HCT116 (cell line): ENCODE measurements around the gene GRIK1. TPM values are rescaled to one million over a fixed set of nuclear protein-coding genes. Genes with fewer than 3 reads are reported as not detected.

ENCODE experiments used
- ATAC-seq: fragments of 200-7000 bp; cut with Tn5 transposase; 2 replicates; pipeline ENCODE4 v1.9.1; 2020; ENCODE audit warnings: mild to moderate bottlenecking, moderate library complexity
- BruUV-seq: library from RNA; stranded (reverse); fragments of 400-500 nt; replicated peaks from 2 replicates; lab custom pipeline; 2021; lab: Mats Ljungman, UMichigan
- CTCF ChIA-PET: fragments of 300-600 bp; sonication (Branson Sonifier 250); formaldehyde crosslinking; loops from one replicate; lab custom pipeline; 2021; ENCODE audit warnings: antibody characterized with exemption; lab: Charles Lee
- POLR2A ChIA-PET: fragments of 300-600, 350-600 bp; sonication (Branson Sonifier 250); formaldehyde crosslinking; loops from one replicate; lab custom pipeline; 2021; ENCODE audit warnings: antibody characterized with exemption; lab: Charles Lee
- RAD21 ChIA-PET, 2 experiments: fragments of 300-600 bp; sonication (Branson Sonifier 250); formaldehyde crosslinking; loops; one replicate each; lab custom pipeline; 2023; ENCODE audit warnings: low total read pairs in 2 of 2; ENCODE audit not compliant: uncharacterized antibody in 2 of 2, unreplicated experiment in 2 of 2, low non-redundant PET in 1 of 2; lab: Charles Lee
- DNase-seq: peaks from one replicate; pipeline ENCODE4 v3.0.0-alpha.2; 2010; ENCODE audit warnings: low read depth, low spot score
- H2AFZ ChIP-seq: fragments of 200-600 bp; shearing (Covaris generic), sonication (generic); 2 replicates; pipeline ENCODE4 v1.6.1; 2017; ENCODE audit warnings: low read depth, mixed run types, mixed read lengths, antibody characterized with exemption, low read length; ENCODE audit not compliant: poor library complexity, severe bottlenecking
- H3K27ac ChIP-seq: 2 replicates; pipeline ENCODE4 v1.5.1; 2012; ENCODE audit warnings: low read depth, low read length
- H3K27me3 ChIP-seq: fragments of 200-600 bp; sonication (generic); 2 replicates; pipeline ENCODE4 v1.6.1; 2016; ENCODE audit warnings: mixed run types, low read length, mixed read lengths; ENCODE audit not compliant: insufficient read depth
- H3K36me3 ChIP-seq, 2 experiments: fragments of 200-500 bp in 1 of 2; fragments of 200-600 bp in 1 of 2; sonication (Bioruptor generic) in 1 of 2; sonication (generic) in 1 of 2; 2 replicates each; pipeline versions ENCODE4 v1.5.1 to v1.6.1; 2014 to 2016; ENCODE audit warnings: low read length in 2 of 2, inconsistent platforms in 1 of 2, mixed read lengths in 1 of 2, mixed run types in 1 of 2; ENCODE audit not compliant: insufficient read depth in 2 of 2, control insufficient read depth in 1 of 2
- H3K4me1 ChIP-seq, 2 experiments: fragments of 200-600 bp in 1 of 2; sonication (generic) in 1 of 2; 2 replicates each; pipeline versions ENCODE4 v1.5.1 to v1.6.1; 2012 to 2017; ENCODE audit warnings: low read length in 2 of 2, inconsistent platforms in 1 of 2, mild to moderate bottlenecking in 1 of 2, mixed read lengths in 1 of 2, mixed run types in 1 of 2, moderate library complexity in 1 of 2; ENCODE audit not compliant: insufficient read depth in 2 of 2, control insufficient read depth in 1 of 2
- H3K4me2 ChIP-seq: fragments of 200-600 bp; sonication (generic); 2 replicates; pipeline ENCODE4 v1.6.1; 2017; ENCODE audit warnings: mixed run types, low read length, mixed read lengths
- H3K4me3 ChIP-seq, 2 experiments: fragments of 200-600 bp in 1 of 2; sonication (generic) in 1 of 2; replicated peaks in 1 of 2; 2 replicates each; pipeline ENCODE4 v1.5.1; 2011 to 2016; ENCODE audit warnings: low read length in 2 of 2, control low read depth in 1 of 2, low read depth in 1 of 2, mild to moderate bottlenecking in 1 of 2, mixed read lengths in 1 of 2, mixed run types in 1 of 2
- H3K79me2 ChIP-seq: fragments of 200-600 bp; sonication (generic); 2 replicates; pipeline ENCODE4 v1.6.1; 2017; ENCODE audit warnings: mild to moderate bottlenecking, mixed run types, low read length, moderate library complexity, mixed read lengths; ENCODE audit not compliant: insufficient read depth
- H3K9ac ChIP-seq: fragments of 200-600 bp; sonication (generic); 2 replicates; pipeline ENCODE4 v1.6.1; 2016; ENCODE audit warnings: low read length, mixed read lengths
- H3K9me2 ChIP-seq: fragments of 200-600 bp; sonication (generic), shearing (Covaris generic); 2 replicates; pipeline ENCODE4 v1.6.1; 2017; ENCODE audit warnings: mixed run types, mild to moderate bottlenecking, moderate library complexity; ENCODE audit not compliant: insufficient read depth
- H3K9me3 ChIP-seq, 2 experiments: fragments of 200-500 bp in 1 of 2; fragments of 200-600 bp in 1 of 2; sonication (Bioruptor generic) in 1 of 2; sonication (generic) in 1 of 2; 2 replicates each; pipeline ENCODE4 v1.6.1; 2014 to 2017; ENCODE audit warnings: low read length in 2 of 2, mixed read lengths in 2 of 2, inconsistent platforms in 1 of 2, low read depth in 1 of 2, mild to moderate bottlenecking in 1 of 2, mixed run types in 1 of 2, moderate library complexity in 1 of 2; ENCODE audit not compliant: control insufficient read depth in 1 of 2, insufficient read depth in 1 of 2
- H4K20me1 ChIP-seq: fragments of 200-600 bp; sonication (generic), shearing (Covaris generic); 2 replicates; pipeline ENCODE4 v1.6.1; 2017; ENCODE audit warnings: mixed run types, mild to moderate bottlenecking, moderate library complexity; ENCODE audit not compliant: insufficient read depth
- ATF3 ChIP-seq: IDR thresholded peaks from 2 replicates; pipeline ENCODE4 v1.6.1; 2012
- CBX3 ChIP-seq: IDR thresholded peaks from 2 replicates; pipeline ENCODE4 v1.6.1; 2012; ENCODE audit warnings: low read depth
- CEBPB ChIP-seq: IDR thresholded peaks from 2 replicates; pipeline ENCODE4 v1.6.1; 2012; ENCODE audit warnings: low read depth
- EGR1 ChIP-seq: IDR thresholded peaks from 2 replicates; pipeline ENCODE4 v1.6.1; 2012; ENCODE audit warnings: low read depth
- ELF1 ChIP-seq: IDR thresholded peaks from 2 replicates; pipeline ENCODE4 v1.6.1; 2012; ENCODE audit warnings: low read depth, borderline replicate concordance
- EZH2phosphoT487 ChIP-seq: fragments of 200-600 bp; IDR thresholded peaks from 2 replicates; pipeline ENCODE4 v1.6.1; 2018; ENCODE audit warnings: antibody characterized with exemption, borderline replicate concordance
- FOSL1 ChIP-seq: IDR thresholded peaks from 2 replicates; pipeline ENCODE4 v1.6.1; 2012; ENCODE audit warnings: low read depth
- JUND ChIP-seq: IDR thresholded peaks from 2 replicates; pipeline ENCODE4 v1.6.1; 2012
- POLR2A ChIP-seq: IDR thresholded peaks from 2 replicates; pipeline ENCODE4 v1.7.0; 2011; ENCODE audit warnings: borderline replicate concordance; ENCODE audit not compliant: insufficient read depth, insufficient read length; ENCODE audit errors: extremely low read depth
- RAD21 ChIP-seq: IDR thresholded peaks from 2 replicates; pipeline ENCODE4 v1.6.1; 2012; ENCODE audit warnings: low read depth, mild to moderate bottlenecking
- SIN3A ChIP-seq: IDR thresholded peaks from 2 replicates; pipeline ENCODE4 v1.6.1; 2012; ENCODE audit warnings: low read depth
- SP1 ChIP-seq: IDR thresholded peaks from 2 replicates; pipeline ENCODE4 v1.6.1; 2012; ENCODE audit warnings: low read depth
- SRF ChIP-seq: IDR thresholded peaks from 2 replicates; pipeline ENCODE4 v1.6.1; 2012; ENCODE audit warnings: low read depth
- YY1 ChIP-seq: IDR thresholded peaks from 2 replicates; pipeline ENCODE4 v1.6.1; 2011; ENCODE audit warnings: low read length, low read depth, moderate library complexity, mild to moderate bottlenecking; ENCODE audit not compliant: insufficient replicate concordance; ENCODE audit errors: extremely low read depth
- ZBTB33 ChIP-seq: IDR thresholded peaks from 2 replicates; pipeline ENCODE4 v1.6.1; 2011; ENCODE audit warnings: mild to moderate bottlenecking, low read length, moderate library complexity; ENCODE audit not compliant: insufficient replicate concordance; ENCODE audit errors: extremely low read depth
- intact Hi-C: fragments of 100-400 bp; cut with micrococcal nuclease; formaldehyde crosslinking; loops from 2 replicates; pipeline ENCODE4 v1.10.0; 2022
- total RNA-seq: library from RNA; stranded (reverse); gene quantifications from one replicate; pipeline ENCODE4 v1.2.1, GENCODE V29; 2021; ENCODE audit not compliant: unreplicated experiment
- TF ChIP-seq, protein P1 (sequence below), 3 experiments: fragments of 200-600 bp in 1 of 3; sonication (generic) in 1 of 3; IDR thresholded peaks in 2 of 3; conservative IDR thresholded peaks in 1 of 3; 2 replicates each; pipeline ENCODE4 v1.5.1; 2012 to 2017; ENCODE audit warnings: low read depth in 2 of 3, low read length in 2 of 3, antibody characterized with exemption in 1 of 3, borderline replicate concordance in 1 of 3, control low read depth in 1 of 3, mild to moderate bottlenecking in 1 of 3, mixed read lengths in 1 of 3, mixed run types in 1 of 3, moderate library complexity in 1 of 3; ENCODE audit not compliant: insufficient read depth in 1 of 3
- TF ChIP-seq, protein P2 (sequence below): IDR thresholded peaks from 2 replicates; pipeline ENCODE4 v1.6.1; 2012; ENCODE audit warnings: low read depth

Gene GRIK1
- total RNA-seq, 1 experiment from 2014 or later: not detected

- TF ChIP-seq JUND: no peak
- no peak for TF ChIP-seq EZH2phosphoT487
- TF ChIP-seq RAD21: no peak
- TF ChIP-seq POLR2A: no peak
- TF ChIP-seq SRF: no peak
- TF ChIP-seq, protein P1, sequence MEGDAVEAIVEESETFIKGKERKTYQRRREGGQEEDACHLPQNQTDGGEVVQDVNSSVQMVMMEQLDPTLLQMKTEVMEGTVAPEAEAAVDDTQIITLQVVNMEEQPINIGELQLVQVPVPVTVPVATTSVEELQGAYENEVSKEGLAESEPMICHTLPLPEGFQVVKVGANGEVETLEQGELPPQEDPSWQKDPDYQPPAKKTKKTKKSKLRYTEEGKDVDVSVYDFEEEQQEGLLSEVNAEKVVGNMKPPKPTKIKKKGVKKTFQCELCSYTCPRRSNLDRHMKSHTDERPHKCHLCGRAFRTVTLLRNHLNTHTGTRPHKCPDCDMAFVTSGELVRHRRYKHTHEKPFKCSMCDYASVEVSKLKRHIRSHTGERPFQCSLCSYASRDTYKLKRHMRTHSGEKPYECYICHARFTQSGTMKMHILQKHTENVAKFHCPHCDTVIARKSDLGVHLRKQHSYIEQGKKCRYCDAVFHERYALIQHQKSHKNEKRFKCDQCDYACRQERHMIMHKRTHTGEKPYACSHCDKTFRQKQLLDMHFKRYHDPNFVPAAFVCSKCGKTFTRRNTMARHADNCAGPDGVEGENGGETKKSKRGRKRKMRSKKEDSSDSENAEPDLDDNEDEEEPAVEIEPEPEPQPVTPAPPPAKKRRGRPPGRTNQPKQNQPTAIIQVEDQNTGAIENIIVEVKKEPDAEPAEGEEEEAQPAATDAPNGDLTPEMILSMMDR (IDR thresholded peaks at IDR 0.05 in 2 of 3, conservative IDR thresholded peaks at IDR 0.05 in 1 of 3; ENCODE audit: borderline replicate concordance in 1 of 3, insufficient read depth in 1 of 3, low read depth in 2 of 3, low read length in 2 of 3): no peak
- TF ChIP-seq, protein P2, sequence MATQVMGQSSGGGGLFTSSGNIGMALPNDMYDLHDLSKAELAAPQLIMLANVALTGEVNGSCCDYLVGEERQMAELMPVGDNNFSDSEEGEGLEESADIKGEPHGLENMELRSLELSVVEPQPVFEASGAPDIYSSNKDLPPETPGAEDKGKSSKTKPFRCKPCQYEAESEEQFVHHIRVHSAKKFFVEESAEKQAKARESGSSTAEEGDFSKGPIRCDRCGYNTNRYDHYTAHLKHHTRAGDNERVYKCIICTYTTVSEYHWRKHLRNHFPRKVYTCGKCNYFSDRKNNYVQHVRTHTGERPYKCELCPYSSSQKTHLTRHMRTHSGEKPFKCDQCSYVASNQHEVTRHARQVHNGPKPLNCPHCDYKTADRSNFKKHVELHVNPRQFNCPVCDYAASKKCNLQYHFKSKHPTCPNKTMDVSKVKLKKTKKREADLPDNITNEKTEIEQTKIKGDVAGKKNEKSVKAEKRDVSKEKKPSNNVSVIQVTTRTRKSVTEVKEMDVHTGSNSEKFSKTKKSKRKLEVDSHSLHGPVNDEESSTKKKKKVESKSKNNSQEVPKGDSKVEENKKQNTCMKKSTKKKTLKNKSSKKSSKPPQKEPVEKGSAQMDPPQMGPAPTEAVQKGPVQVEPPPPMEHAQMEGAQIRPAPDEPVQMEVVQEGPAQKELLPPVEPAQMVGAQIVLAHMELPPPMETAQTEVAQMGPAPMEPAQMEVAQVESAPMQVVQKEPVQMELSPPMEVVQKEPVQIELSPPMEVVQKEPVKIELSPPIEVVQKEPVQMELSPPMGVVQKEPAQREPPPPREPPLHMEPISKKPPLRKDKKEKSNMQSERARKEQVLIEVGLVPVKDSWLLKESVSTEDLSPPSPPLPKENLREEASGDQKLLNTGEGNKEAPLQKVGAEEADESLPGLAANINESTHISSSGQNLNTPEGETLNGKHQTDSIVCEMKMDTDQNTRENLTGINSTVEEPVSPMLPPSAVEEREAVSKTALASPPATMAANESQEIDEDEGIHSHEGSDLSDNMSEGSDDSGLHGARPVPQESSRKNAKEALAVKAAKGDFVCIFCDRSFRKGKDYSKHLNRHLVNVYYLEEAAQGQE: no peak
- no peak for TF ChIP-seq EGR1
- TF ChIP-seq SIN3A: no peak
- no peak for TF ChIP-seq ELF1
- no peak for TF ChIP-seq SP1
- no peak for TF ChIP-seq CBX3
- no peak for TF ChIP-seq CEBPB
- TF ChIP-seq ZBTB33: no peak
- TF ChIP-seq YY1: no peak
- TF ChIP-seq FOSL1: no peak
- TF ChIP-seq ATF3: no peak
- Histone ChIP-seq H3K4me2 (no peak overlapping the region), H2AFZ (no peak overlapping the region), H3K9me2 (no peaks in the 10 kb centered on the region), H3K4me3 (no peak overlapping the region), H3K36me3 (no peaks in the 10 kb centered on the region), H3K27me3 (no peaks in the 10 kb centered on the region), H3K9ac (no peak overlapping the region), H3K4me1 (no peaks in the 10 kb centered on the region), H3K79me2 (no peaks in the 10 kb centered on the region), H3K27ac (no peak overlapping the region), H4K20me1 (no peaks in the 10 kb centered on the region), H3K9me3 (no peaks in the 10 kb centered on the region)
- ATAC-seq: no peak
- POLR2A ChIA-PET: no interaction called here
- intact Hi-C loops: loop anchor here (2.0 kb wide), 1 partner anchor 410 kb away; no protein-coding TSS in a partner anchor
- BruUV-seq: no TSS peak
- no peak for DNase-seq
- RAD21 ChIA-PET: no interaction called here
- CTCF ChIA-PET: interaction anchor here (1.1 to 1.7 kb wide), 2 partner anchors 11 to 20 kb away, joined by 3 to 6 read pairs; no protein-coding TSS in a partner anchor
Observed at GRCh38 chr21:29499229-29499628, 440.6 kb downstream of the GRIK1 start.
